HepG2 (cell line): ENCODE measurements around the gene PHKG1. TPM values are rescaled to one million over a fixed set of nuclear protein-coding genes. Genes with fewer than 3 reads are reported as not detected.

Source experiments
- ARHGAP35 ChIP-seq: sonication (generic); formaldehyde crosslinking; IDR thresholded peaks from 2 replicates; pipeline ENCODE4 v1.9.0; 2022; ENCODE audit warnings: mild to moderate bottlenecking, inconsistent platforms, moderate library complexity, missing genetic modification reagents, borderline replicate concordance
- BCL6 ChIP-seq: IDR thresholded peaks from 2 replicates; pipeline ENCODE4 v1.6.1; 2016; ENCODE audit warnings: missing genetic modification reagents, missing compliant biosample characterization
- ETV5 ChIP-seq: IDR thresholded peaks from 2 replicates; pipeline ENCODE4 v1.6.1; 2018; ENCODE audit warnings: missing biosample characterization, missing genetic modification reagents, inconsistent platforms, borderline replicate concordance
- GTF3A ChIP-seq: sonication (generic); formaldehyde crosslinking; conservative IDR thresholded peaks from 2 replicates; pipeline ENCODE4 v1.4.0; 2020; ENCODE audit warnings: mild to moderate bottlenecking, missing genetic modification reagents
- KLF9 ChIP-seq: IDR thresholded peaks from 2 replicates; pipeline ENCODE4 v1.6.1; 2016; ENCODE audit warnings: low read depth
- MTA1 ChIP-seq: sonication (generic); formaldehyde crosslinking; IDR thresholded peaks from 2 replicates; pipeline ENCODE4 v1.4.0; 2020; ENCODE audit warnings: missing genetic modification reagents, mild to moderate bottlenecking, borderline replicate concordance
- NFIB ChIP-seq: sonication (generic); formaldehyde crosslinking; IDR thresholded peaks from 2 replicates; pipeline ENCODE4 v1.9.0; 2021; ENCODE audit warnings: missing genetic modification reagents, mild to moderate bottlenecking, borderline replicate concordance
- SNAPC2 ChIP-seq: sonication (generic); formaldehyde crosslinking; IDR thresholded peaks from 2 replicates; pipeline ENCODE4 v1.8.1; 2022; ENCODE audit warnings: mild to moderate bottlenecking, missing genetic modification reagents
- ZBTB39 ChIP-seq: sonication (generic); formaldehyde crosslinking; IDR thresholded peaks from 2 replicates; pipeline ENCODE4 v1.5.0; 2020; ENCODE audit warnings: missing genetic modification reagents
- ZNF232 ChIP-seq: sonication (generic); formaldehyde crosslinking; IDR thresholded peaks from 2 replicates; pipeline ENCODE4 v1.4.0; 2020; ENCODE audit warnings: missing genetic modification reagents, borderline replicate concordance
- ZNF275 ChIP-seq: sonication (generic); formaldehyde crosslinking; IDR thresholded peaks from 2 replicates; pipeline ENCODE4 v1.8.0; 2022; ENCODE audit warnings: missing genetic modification reagents, mild to moderate bottlenecking, inconsistent platforms, borderline replicate concordance
- ZNF276 ChIP-seq: sonication (generic); formaldehyde crosslinking; IDR thresholded peaks from 2 replicates; pipeline ENCODE4 v1.4.0; 2020; ENCODE audit warnings: mild to moderate bottlenecking, low read depth, missing genetic modification reagents
- ZNF318 ChIP-seq: sonication (generic); formaldehyde crosslinking; IDR thresholded peaks from 2 replicates; pipeline ENCODE4 v1.4.0; 2020; ENCODE audit warnings: mild to moderate bottlenecking, missing genetic modification reagents
- ZNF83 ChIP-seq: sonication (generic); formaldehyde crosslinking; IDR thresholded peaks from 2 replicates; pipeline ENCODE4 v1.4.0; 2020; ENCODE audit warnings: missing genetic modification reagents, mild to moderate bottlenecking, borderline replicate concordance
- polyA plus RNA-seq, 8 experiments: library from polyadenylated mRNA; depleted of rRNA in 3 of 8; stranded (reverse) in 7 of 8; unstranded in 1 of 8; fragments of >200 nt; fragmentation: Illumina TruSeq in 4 of 8; extraction: Trizol in 4 of 8; gene quantifications; 2 replicates each; pipeline versions ENCODE4 v1.2.1 to v1.2.3, GENCODE V29; 2011 to 2016; ENCODE audit warnings: low read depth in 4 of 8, missing spikeins in 1 of 8, mixed read lengths in 1 of 8; ENCODE audit not compliant: insufficient read depth in 1 of 8
- total RNA-seq, 5 experiments: library from RNA; depleted of rRNA; stranded (reverse); fragments of >200 nt; fragmentation: Illumina TruSeq; extraction: Trizol; gene quantifications; 2 replicates each; pipeline ENCODE4 v1.2.3, GENCODE V29; 2016; ENCODE audit warnings: low read depth in 1 of 5

The PHKG1 gene
- total and polyA plus RNA-seq, 2 of the 13 experiments (the other 11 are each of a cell fraction or from before 2014, with no cell fraction given): 0.44 to 0.71 TPM

GRCh38 chr7:56051339-56052191 lies 41.2 kb downstream of the PHKG1 start, which contains the start of the genes CCT6A and PSPH (continued):
- no peak; the same call in 1 of the 2 replicates for TF ChIP-seq ZNF318 (CRISPR knock-in tag)
- TF ChIP-seq ARHGAP35 (CRISPR knock-in tag): peak; percentile 61; the same call in 1 of the 2 replicates
- no peak for TF ChIP-seq GTF3A (CRISPR knock-in tag)
- TF ChIP-seq ZNF232 (CRISPR knock-in tag): no peak
- TF ChIP-seq ZNF275: peak; percentile 80; the same call in 1 of the 2 replicates
- peak; percentile 18; the same call in 1 of the 2 replicates for TF ChIP-seq MTA1 (CRISPR knock-in tag)
- no peak for TF ChIP-seq NFIB
- TF ChIP-seq ZNF276 (CRISPR knock-in tag): no peak; the same call in 1 of the 2 replicates
- no peak for TF ChIP-seq ZNF83 (CRISPR knock-in tag)
- TF ChIP-seq ZBTB39 (CRISPR knock-in tag): peak; percentile 51; the same call in 1 of the 2 replicates
- TF ChIP-seq BCL6: peak; percentile 32; the same call in 1 of the 2 replicates
- TF ChIP-seq KLF9 (CRISPR knock-in tag): peak; percentile 89; the same call in 1 of the 2 replicates
- TF ChIP-seq SNAPC2 (CRISPR knock-in tag): peak; percentile 19
- TF ChIP-seq ETV5: peak; percentile 91
